Nucleus accumbens (tissue), 56 donors: ENCODE measurements around the gene PLVAP.
"Not testable (repeated sequence)": the region's sequence is repeated elsewhere in the genome, so short reads cannot be mapped to it uniquely, and the experiment has no call there.

ENCODE experiments used
- DNase-seq, 56 donors: peaks; one replicate each; lab custom pipeline; 2025; lab: John Stamatoyannopoulos, UW

PLVAP gene

GRCh38 chr19:17402982-17403855 lies 26.1 kb upstream of the PLVAP start:
- peak in 2 of 56 donors; percentile 35 to 42 for DNase-seq

GRCh38 chr19:17401628-17402027 lies 24.5 kb upstream of the PLVAP start:
- DNase-seq: no peak

GRCh38 chr19:17398902-17399527 lies 21.9 kb upstream of the PLVAP start:
- DNase-seq: no peak

- peak in 5 of 56 donors; percentile 8 to 33 (median 13) for DNase-seq
Measured at GRCh38 chr19:17394891-17395415, 17.8 kb upstream of the PLVAP start.

GRCh38 chr19:17393914-17394313 lies 16.8 kb upstream of the PLVAP start, which contains the start of gene CCDC194:
CCDC194 (minus strand) TSS chr19:17394196; CDS start chr19:17394158, 38 bp downstream.
- DNase-seq: no peak

- DNase-seq: no peak
Measured at GRCh38 chr19:17393002-17393401, 15.9 kb upstream of the PLVAP start.

- peak in 1 of 56 donors; percentile 6 for DNase-seq
Measured at GRCh38 chr19:17391371-17392151, 14.4 kb upstream of the PLVAP start.

GRCh38 chr19:17390665-17391370 lies 13.7 kb upstream of the PLVAP start:
- DNase-seq: peak in 52 of 56 donors; percentile 14 to 88 (median 66)

GRCh38 chr19:17389957-17390664 lies 13.0 kb upstream of the PLVAP start:
- DNase-seq: no peak

- no peak for DNase-seq
Measured at GRCh38 chr19:17389288-17389687, 12.1 kb upstream of the PLVAP start.

- DNase-seq: peak in 9 of 56 donors; percentile 2 to 39 (median 7)
Measured at GRCh38 chr19:17385878-17386611, 8.9 kb upstream of the PLVAP start.

- DNase-seq: no peak
Measured at GRCh38 chr19:17380426-17381138, 3.4 kb upstream of the PLVAP start.

- no peak for DNase-seq
Measured at GRCh38 chr19:17379221-17379631, 2.1 kb upstream of the PLVAP start.

GRCh38 chr19:17378271-17378670 lies 1.1 kb upstream of the PLVAP start:
- no peak for DNase-seq

GRCh38 chr19:17370026-17370587 lies 7.0 kb downstream of the PLVAP start:
- peak in 1 of 56 donors; percentile 5 for DNase-seq

- no peak for DNase-seq
Measured at GRCh38 chr19:17365361-17365760, 11.8 kb downstream of the PLVAP start.

GRCh38 chr19:17363852-17364605 lies 13.1 kb downstream of the PLVAP start:
- DNase-seq: not testable (repeated sequence)
